ENCODE data around the gene RNF223. TPM values are rescaled to one million over a fixed set of nuclear protein-coding genes. Genes with fewer than 3 reads are reported as not detected.

RNF223 gene
- not detected for total RNA-seq
- long read RNA-seq, result 0 reads

GRCh38 chr1:1073743-1074587 lies at the start of gene RNF223:
Gene RNF223 (minus strand): TSS chr1:1074306. CDS start chr1:1072566, 1,740 bp downstream.
- DNase-seq (ENCODE audit: low spot score), result no peak

- DNase-seq (ENCODE audit: low spot score), result no peak
Observed at GRCh38 chr1:1122981-1123480, 48.9 kb upstream of the RNF223 start.

- DNase-seq (ENCODE audit: low spot score), result peak; percentile 95
Observed at GRCh38 chr1:1122078-1122811, 48.1 kb upstream of the RNF223 start.

GRCh38 chr1:1121611-1122077 lies 47.5 kb upstream of the RNF223 start:
- DNase-seq (ENCODE audit: low spot score), result no peak

GRCh38 chr1:1120866-1121591 lies 46.9 kb upstream of the RNF223 start:
- no peak for DNase-seq (ENCODE audit: low spot score)

- no peak for DNase-seq (ENCODE audit: low spot score)
Observed at GRCh38 chr1:1120096-1120495, 46.0 kb upstream of the RNF223 start.

- DNase-seq (ENCODE audit: low spot score), result no peak
Observed at GRCh38 chr1:1119272-1119890, 45.3 kb upstream of the RNF223 start.

GRCh38 chr1:1118876-1119220 lies 44.7 kb upstream of the RNF223 start:
- no peak for DNase-seq (ENCODE audit: low spot score)

GRCh38 chr1:1118011-1118875 lies 44.1 kb upstream of the RNF223 start:
- DNase-seq (ENCODE audit: low spot score), result no peak

- DNase-seq (ENCODE audit: low spot score), result no peak
Observed at GRCh38 chr1:1117469-1117831, 43.3 kb upstream of the RNF223 start.

GRCh38 chr1:1116701-1117468 lies 42.8 kb upstream of the RNF223 start:
- DNase-seq (ENCODE audit: low spot score), result no peak

- DNase-seq (ENCODE audit: low spot score), result peak; percentile 99
Observed at GRCh38 chr1:1115786-1116700, 41.9 kb upstream of the RNF223 start, which contains the start of gene C1orf159. Gene C1orf159 (minus strand): TSS chr1:1116089. CDS start chr1:1091543, 24,546 bp downstream.

GRCh38 chr1:1115136-1115785 lies 41.2 kb upstream of the RNF223 start:
- DNase-seq (ENCODE audit: low spot score), result no peak

GRCh38 chr1:1114431-1114830 lies 40.3 kb upstream of the RNF223 start:
- DNase-seq (ENCODE audit: low spot score), result no peak

GRCh38 chr1:1112237-1112985 lies 38.3 kb upstream of the RNF223 start:
- DNase-seq (ENCODE audit: low spot score), result no peak

GRCh38 chr1:1111516-1112236 lies 37.6 kb upstream of the RNF223 start:
- no peak for DNase-seq (ENCODE audit: low spot score)

Data from mesenteric fat pad (tissue), 1 donor.